DOHH2 (cell line): ENCODE measurements around the gene SFT2D1.

ENCODE experiments used
- H3F3A ChIP-seq: fragments of 200-600 bp; sonication (generic), shearing (Covaris generic); 2 replicates; pipeline ENCODE4 v1.6.0; 2016; ENCODE audit warnings: antibody characterized with exemption, mild to moderate bottlenecking; ENCODE audit not compliant: control insufficient read depth, insufficient read depth
- H3K27ac ChIP-seq: fragments of 200-600 bp; sonication (generic); 2 replicates; pipeline ENCODE4 v1.5.1; 2014; ENCODE audit warnings: low read depth, mild to moderate bottlenecking, low read length, moderate library complexity
- H3K27me3 ChIP-seq: fragments of 200-600 bp; sonication (generic); 2 replicates; pipeline ENCODE4 v1.6.1; 2014; ENCODE audit warnings: mild to moderate bottlenecking, low read length, mixed read lengths; ENCODE audit not compliant: control insufficient read depth
- H3K36me3 ChIP-seq: fragments of 200-600 bp; sonication (generic); 2 replicates; pipeline ENCODE4 v1.6.1; 2014; ENCODE audit warnings: mild to moderate bottlenecking, low read length, moderate library complexity, mixed read lengths; ENCODE audit not compliant: control insufficient read depth
- H3K4me1 ChIP-seq: fragments of 200-600 bp; sonication (generic); 2 replicates; pipeline ENCODE4 v1.6.1; 2014; ENCODE audit warnings: mild to moderate bottlenecking, low read length, mixed read lengths; ENCODE audit not compliant: control insufficient read depth
- H3K4me2 ChIP-seq: fragments of 200-600 bp; sonication (generic); 2 replicates; pipeline ENCODE4 v1.6.0; 2014; ENCODE audit warnings: mild to moderate bottlenecking, low read length, moderate library complexity
- H3K4me3 ChIP-seq: fragments of 200-600 bp; sonication (generic); 2 replicates; pipeline ENCODE4 v1.5.1; 2014; ENCODE audit warnings: mild to moderate bottlenecking, low read length, mixed read lengths
- H3K79me2 ChIP-seq: fragments of 200-600 bp; sonication (generic); 2 replicates; pipeline ENCODE4 v1.6.1; 2014; ENCODE audit warnings: mild to moderate bottlenecking, low read length, mixed read lengths; ENCODE audit not compliant: control insufficient read depth
- H3K9me2 ChIP-seq: fragments of 200-600 bp; sonication (generic); replicated peaks from 2 replicates; pipeline ENCODE4 v1.6.1; 2014; ENCODE audit warnings: mild to moderate bottlenecking, low read length, mixed read lengths; ENCODE audit not compliant: control insufficient read depth
- H3K9me3 ChIP-seq: fragments of 200-600 bp; sonication (generic); 2 replicates; pipeline ENCODE4 v1.6.1; 2014; ENCODE audit warnings: antibody characterized with exemption, low read length, mixed read lengths; ENCODE audit not compliant: control insufficient read depth, insufficient read depth
- H4K20me1 ChIP-seq: fragments of 200-600 bp; sonication (generic); 2 replicates; pipeline ENCODE4 v1.6.0; 2014; ENCODE audit warnings: low read depth, mild to moderate bottlenecking, antibody characterized with exemption, low read length, moderate library complexity; ENCODE audit not compliant: control insufficient read depth, insufficient read depth
- EZH2phosphoT487 ChIP-seq: fragments of 200-600 bp; sonication (generic); IDR thresholded peaks from 2 replicates; pipeline ENCODE4 v1.6.1; 2017; ENCODE audit warnings: borderline replicate concordance, mild to moderate bottlenecking, antibody characterized with exemption, low read length, moderate library complexity, mixed read lengths
- TF ChIP-seq, protein P1 (sequence below): fragments of 200-600 bp; sonication (generic); IDR thresholded peaks from one replicate; pipeline ENCODE4 v1.5.1; 2014; ENCODE audit warnings: antibody characterized with exemption, mild to moderate bottlenecking, low read depth, low read length; ENCODE audit not compliant: poor library complexity, severe bottlenecking

Gene SFT2D1

GRCh38 chr6:166296035-166296883 is 46.1 kb downstream of the SFT2D1 start:
- Histone ChIP-seq H3K4me3 (no peak overlapping the region), H3K4me2 (no peak overlapping the region), H3K9me2 (no peaks in the 10 kb centered on the region), H3K27me3 (no peaks in the 10 kb centered on the region), H3K79me2 (no peaks in the 10 kb centered on the region), H3F3A (no peaks in the 10 kb centered on the region; the same call in 1 of the 2 replicates), H3K36me3 (no peaks in the 10 kb centered on the region), H4K20me1 (no peaks in the 10 kb centered on the region), H3K9me3 (no peaks in the 10 kb centered on the region), H3K4me1 (peaks cover 20% of the 10 kb centered on the region), H3K27ac (no peak overlapping the region)
- TF ChIP-seq, protein P1, sequence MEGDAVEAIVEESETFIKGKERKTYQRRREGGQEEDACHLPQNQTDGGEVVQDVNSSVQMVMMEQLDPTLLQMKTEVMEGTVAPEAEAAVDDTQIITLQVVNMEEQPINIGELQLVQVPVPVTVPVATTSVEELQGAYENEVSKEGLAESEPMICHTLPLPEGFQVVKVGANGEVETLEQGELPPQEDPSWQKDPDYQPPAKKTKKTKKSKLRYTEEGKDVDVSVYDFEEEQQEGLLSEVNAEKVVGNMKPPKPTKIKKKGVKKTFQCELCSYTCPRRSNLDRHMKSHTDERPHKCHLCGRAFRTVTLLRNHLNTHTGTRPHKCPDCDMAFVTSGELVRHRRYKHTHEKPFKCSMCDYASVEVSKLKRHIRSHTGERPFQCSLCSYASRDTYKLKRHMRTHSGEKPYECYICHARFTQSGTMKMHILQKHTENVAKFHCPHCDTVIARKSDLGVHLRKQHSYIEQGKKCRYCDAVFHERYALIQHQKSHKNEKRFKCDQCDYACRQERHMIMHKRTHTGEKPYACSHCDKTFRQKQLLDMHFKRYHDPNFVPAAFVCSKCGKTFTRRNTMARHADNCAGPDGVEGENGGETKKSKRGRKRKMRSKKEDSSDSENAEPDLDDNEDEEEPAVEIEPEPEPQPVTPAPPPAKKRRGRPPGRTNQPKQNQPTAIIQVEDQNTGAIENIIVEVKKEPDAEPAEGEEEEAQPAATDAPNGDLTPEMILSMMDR, result no peak
- no peak for TF ChIP-seq EZH2phosphoT487

- no peaks in the 10 kb centered on the region for H3K9me2 ChIP-seq
- H3K27me3 ChIP-seq, result no peaks in the 10 kb centered on the region
- H4K20me1 ChIP-seq, result no peaks in the 10 kb centered on the region
- H3K27ac ChIP-seq, result no peak overlapping the region
- H3K79me2 ChIP-seq, result no peaks in the 10 kb centered on the region
- no peaks in the 10 kb centered on the region for H3K36me3 ChIP-seq
- H3K4me1 ChIP-seq, result peaks cover 20% of the 10 kb centered on the region
- H3F3A ChIP-seq, result no peaks in the 10 kb centered on the region; the same call in 1 of the 2 replicates
- TF ChIP-seq, protein P1, result no peak
- TF ChIP-seq EZH2phosphoT487, result no peak
- no peaks in the 10 kb centered on the region for H3K9me3 ChIP-seq
- no peak overlapping the region for H3K4me3 ChIP-seq
- no peak overlapping the region for H3K4me2 ChIP-seq
Observed at GRCh38 chr6:166293731-166294584, 48.4 kb downstream of the SFT2D1 start.

- no peaks in the 10 kb centered on the region for H3K36me3 ChIP-seq
- H3K9me3 ChIP-seq, result no peaks in the 10 kb centered on the region
- no peaks in the 10 kb centered on the region for H3K27me3 ChIP-seq
- no peaks in the 10 kb centered on the region for H4K20me1 ChIP-seq
- TF ChIP-seq EZH2phosphoT487, result no peak
- TF ChIP-seq, protein P1, result no peak
- no peaks in the 10 kb centered on the region for H3K9me2 ChIP-seq
- H3K4me3 ChIP-seq, result no peak overlapping the region
- peaks cover 13% of the 10 kb centered on the region for H3F3A ChIP-seq
- H3K79me2 ChIP-seq, result no peaks in the 10 kb centered on the region
- no peak overlapping the region for H3K4me2 ChIP-seq
- peaks cover 27% of the 10 kb centered on the region for H3K4me1 ChIP-seq
- no peak overlapping the region for H3K27ac ChIP-seq
Observed at GRCh38 chr6:166289207-166290060, 52.9 kb downstream of the SFT2D1 start.
